ENCODE measurements around the gene SEMA5B. TPM values are rescaled to one million over a fixed set of nuclear protein-coding genes. Genes with fewer than 3 reads are reported as not detected.

The SEMA5B gene
- polyA plus RNA-seq, 2 donors = 0.19 to 0.28 TPM

DNA sequence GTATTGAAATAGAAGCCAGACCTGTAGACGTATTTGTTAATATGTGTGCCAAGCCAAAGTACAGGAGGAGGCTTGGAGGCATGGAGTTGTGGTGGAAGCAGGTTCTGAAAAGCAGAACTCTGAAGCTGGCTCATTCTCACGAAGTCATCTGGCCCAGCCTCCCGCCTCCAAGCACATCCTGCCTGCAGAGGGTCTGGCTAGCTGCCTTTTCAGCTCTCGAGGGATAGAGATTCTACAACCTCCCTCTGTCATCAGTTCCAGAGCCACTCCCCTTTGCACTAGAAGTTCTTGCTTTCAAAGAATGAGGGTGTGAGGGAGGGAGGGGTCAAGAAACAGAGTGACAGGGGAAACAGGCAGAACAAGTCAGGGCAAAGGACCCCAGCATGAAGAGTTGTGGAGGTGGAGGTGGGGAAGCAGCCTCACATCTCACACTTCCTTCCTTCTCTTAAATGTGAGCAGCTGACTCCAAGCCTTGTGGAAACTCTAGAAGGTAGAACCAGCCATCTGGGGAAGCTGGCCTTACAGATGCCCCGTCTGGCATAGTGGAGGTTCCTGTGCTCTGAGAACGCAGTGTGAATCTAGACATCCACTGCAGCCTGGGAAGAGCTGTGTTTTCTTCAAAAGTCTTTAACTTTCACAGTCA, 137.4 kb downstream of the SEMA5B start:
- H3K36me3 ChIP-seq (ENCODE audit: control insufficient read depth in 2 of 2, insufficient read depth in 2 of 2, low read length in 1 of 2) = no peaks in the 10 kb centered on the region
- no peak overlapping the region for H3K4me3 ChIP-seq (ENCODE audit: low read depth in 1 of 2, low read length in 2 of 2)
- H3K27ac ChIP-seq (ENCODE audit: low read depth in 2 of 2, low read length in 1 of 2) = no peak overlapping the region
- 17 to 34% methylated on average over 6 of the region's 6 CpGs for WGBS, 2 donors
- H3K27me3 ChIP-seq (ENCODE audit: control insufficient read depth in 1 of 2, insufficient read depth in 2 of 2, low read length in 2 of 2) = no peaks in the 10 kb centered on the region
- no peaks in the 10 kb centered on the region for H3K9me3 ChIP-seq (ENCODE audit: control insufficient read depth in 2 of 2, insufficient read depth in 1 of 2, low read depth in 1 of 2, low read length in 1 of 2)
- H3K4me1 ChIP-seq (ENCODE audit: control insufficient read depth in 2 of 2, insufficient read depth in 2 of 2, low read length in 1 of 2) = peaks cover 0 to 6% of the 10 kb centered on the region in 2 donors

DNA sequence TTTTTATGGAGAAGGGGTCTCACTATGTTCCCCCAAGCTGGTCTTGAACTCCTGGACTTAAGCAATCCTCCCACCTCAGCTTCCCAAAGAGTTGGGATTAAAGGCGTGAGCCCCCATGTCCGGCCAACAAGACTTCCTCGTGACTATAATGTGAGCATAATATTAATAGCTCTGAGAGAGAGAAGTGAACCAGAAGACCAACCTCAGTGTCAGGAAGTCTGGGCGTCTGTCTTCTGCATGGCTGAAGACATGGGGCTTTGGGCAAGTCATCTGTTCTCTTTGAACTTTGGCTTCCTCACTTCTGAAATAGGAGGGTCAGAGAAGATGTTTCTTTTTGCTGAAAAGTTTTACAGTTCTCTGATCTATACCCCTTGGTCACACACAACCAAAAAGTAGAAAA, 140.6 kb downstream of the SEMA5B start:
- Histone ChIP-seq H3K27ac (ENCODE audit: low read depth in 2 of 2, low read length in 1 of 2) (no peak overlapping the region), H3K4me1 (ENCODE audit: control insufficient read depth in 2 of 2, insufficient read depth in 2 of 2, low read length in 1 of 2) (peaks cover 0 to 6% of the 10 kb centered on the region in 2 donors), H3K9me3 (ENCODE audit: control insufficient read depth in 2 of 2, insufficient read depth in 1 of 2, low read depth in 1 of 2, low read length in 1 of 2) (no peaks in the 10 kb centered on the region), H3K36me3 (ENCODE audit: control insufficient read depth in 2 of 2, insufficient read depth in 2 of 2, low read length in 1 of 2) (no peaks in the 10 kb centered on the region), H3K27me3 (ENCODE audit: control insufficient read depth in 1 of 2, insufficient read depth in 2 of 2, low read length in 2 of 2) (no peaks in the 10 kb centered on the region), H3K4me3 (ENCODE audit: low read depth in 1 of 2, low read length in 2 of 2) (no peak overlapping the region)
- 89 to 90% methylated on average over 4 of the region's 4 CpGs for WGBS, 2 donors

DNA sequence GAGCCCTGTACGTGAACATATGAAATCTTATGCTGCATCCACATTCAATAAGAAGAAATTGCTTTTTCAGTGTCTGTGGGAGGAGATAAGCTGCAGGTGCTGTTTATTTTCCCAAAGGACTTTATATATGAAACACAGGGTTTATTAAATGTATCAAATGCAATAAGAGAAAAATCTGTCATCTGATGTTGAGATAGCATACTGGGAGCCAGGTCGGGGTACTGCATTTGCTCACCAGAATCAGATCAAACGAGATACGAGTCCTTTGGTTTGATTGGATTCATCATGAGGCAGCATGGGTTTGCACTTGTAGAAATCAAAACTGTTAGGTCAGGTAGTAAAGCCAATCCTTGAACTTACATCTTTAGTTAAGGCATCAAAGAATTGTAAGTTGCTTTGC, 141.3 kb downstream of the SEMA5B start:
- H3K27me3 ChIP-seq (ENCODE audit: control insufficient read depth in 1 of 2, insufficient read depth in 2 of 2, low read length in 2 of 2) = no peaks in the 10 kb centered on the region
- H3K36me3 ChIP-seq (ENCODE audit: control insufficient read depth in 2 of 2, insufficient read depth in 2 of 2, low read length in 1 of 2) = no peaks in the 10 kb centered on the region
- H3K9me3 ChIP-seq (ENCODE audit: control insufficient read depth in 2 of 2, insufficient read depth in 1 of 2, low read depth in 1 of 2, low read length in 1 of 2) = no peaks in the 10 kb centered on the region
- H3K4me1 ChIP-seq (ENCODE audit: control insufficient read depth in 2 of 2, insufficient read depth in 2 of 2, low read length in 1 of 2) = peaks cover 0 to 6% of the 10 kb centered on the region in 2 donors
- no peak overlapping the region for H3K27ac ChIP-seq (ENCODE audit: low read depth in 2 of 2, low read length in 1 of 2)
- H3K4me3 ChIP-seq (ENCODE audit: low read depth in 1 of 2, low read length in 2 of 2) = no peak overlapping the region
- WGBS, 2 donors = 91 to 97% methylated on average over 4 of the region's 4 CpGs

DNA sequence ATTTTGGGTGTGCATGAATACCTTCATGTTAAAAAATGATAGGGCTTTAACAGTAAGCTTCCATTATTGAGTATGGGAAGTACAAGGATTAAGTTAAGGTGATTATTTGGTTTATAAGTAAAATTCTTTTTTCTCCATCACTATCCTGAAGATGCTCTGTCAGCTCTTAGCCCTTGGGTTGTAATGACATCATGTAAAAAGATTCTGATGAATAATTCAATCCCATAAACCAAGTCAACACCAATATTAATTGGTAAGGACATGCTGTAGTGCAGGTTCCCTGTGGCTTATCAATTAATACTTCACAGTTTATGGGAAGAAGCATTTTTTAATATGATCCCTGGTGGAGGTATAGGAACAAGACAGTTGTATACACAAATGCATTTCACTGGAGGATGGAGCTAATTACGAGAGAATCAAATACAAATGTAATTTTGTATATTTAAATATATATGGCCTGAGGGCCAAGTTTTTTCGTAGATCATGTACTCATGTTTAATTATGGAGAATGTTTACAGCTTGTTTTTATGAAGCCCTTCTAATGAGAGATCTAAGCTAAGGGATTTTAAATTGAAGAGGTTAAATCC, 145.1 kb downstream of the SEMA5B start:
- no peaks in the 10 kb centered on the region for H3K9me3 ChIP-seq (ENCODE audit: control insufficient read depth in 2 of 2, insufficient read depth in 1 of 2, low read depth in 1 of 2, low read length in 1 of 2)
- no peaks in the 10 kb centered on the region for H3K4me1 ChIP-seq (ENCODE audit: control insufficient read depth in 2 of 2, insufficient read depth in 2 of 2, low read length in 1 of 2)
- H3K4me3 ChIP-seq (ENCODE audit: low read depth in 1 of 2, low read length in 2 of 2) = no peak overlapping the region
- WGBS, 2 donors = 94 to 96% methylated on average over 2 of the region's 2 CpGs
- no peak overlapping the region for H3K27ac ChIP-seq (ENCODE audit: low read depth in 2 of 2, low read length in 1 of 2)
- H3K36me3 ChIP-seq (ENCODE audit: control insufficient read depth in 2 of 2, insufficient read depth in 2 of 2, low read length in 1 of 2) = no peaks in the 10 kb centered on the region
- no peaks in the 10 kb centered on the region for H3K27me3 ChIP-seq (ENCODE audit: control insufficient read depth in 1 of 2, insufficient read depth in 2 of 2, low read length in 2 of 2)

DNA sequence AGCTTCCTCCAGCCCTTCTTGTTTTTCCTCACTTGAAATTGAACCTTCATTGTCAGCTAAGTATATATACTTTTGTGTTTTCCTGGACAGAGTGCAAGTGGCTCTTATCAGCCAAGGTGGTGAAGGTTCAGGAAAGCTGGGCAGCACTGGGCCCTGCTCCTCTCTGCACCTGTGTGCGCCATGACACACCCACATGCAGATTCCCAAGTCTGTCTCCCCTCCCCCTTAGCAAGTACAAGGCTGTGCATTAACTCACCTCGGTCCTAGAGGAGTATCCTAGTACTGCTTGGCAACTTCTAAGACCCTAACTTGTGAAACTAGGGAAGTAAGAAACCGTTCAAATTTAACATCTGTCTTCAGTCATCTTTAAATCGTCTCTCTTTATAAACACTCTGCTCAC, 146.9 kb downstream of the SEMA5B start:
- Histone ChIP-seq H3K27ac (ENCODE audit: low read depth in 2 of 2, low read length in 1 of 2) (no peak overlapping the region), H3K4me1 (ENCODE audit: control insufficient read depth in 2 of 2, insufficient read depth in 2 of 2, low read length in 1 of 2) (no peaks in the 10 kb centered on the region), H3K4me3 (ENCODE audit: low read depth in 1 of 2, low read length in 2 of 2) (no peak overlapping the region), H3K27me3 (ENCODE audit: control insufficient read depth in 1 of 2, insufficient read depth in 2 of 2, low read length in 2 of 2) (no peaks in the 10 kb centered on the region), H3K9me3 (ENCODE audit: control insufficient read depth in 2 of 2, insufficient read depth in 1 of 2, low read depth in 1 of 2, low read length in 1 of 2) (no peaks in the 10 kb centered on the region), H3K36me3 (ENCODE audit: control insufficient read depth in 2 of 2, insufficient read depth in 2 of 2, low read length in 1 of 2) (no peaks in the 10 kb centered on the region)
- WGBS, 2 donors = 61 to 66% methylated on average over 4 of the region's 4 CpGs

DNA sequence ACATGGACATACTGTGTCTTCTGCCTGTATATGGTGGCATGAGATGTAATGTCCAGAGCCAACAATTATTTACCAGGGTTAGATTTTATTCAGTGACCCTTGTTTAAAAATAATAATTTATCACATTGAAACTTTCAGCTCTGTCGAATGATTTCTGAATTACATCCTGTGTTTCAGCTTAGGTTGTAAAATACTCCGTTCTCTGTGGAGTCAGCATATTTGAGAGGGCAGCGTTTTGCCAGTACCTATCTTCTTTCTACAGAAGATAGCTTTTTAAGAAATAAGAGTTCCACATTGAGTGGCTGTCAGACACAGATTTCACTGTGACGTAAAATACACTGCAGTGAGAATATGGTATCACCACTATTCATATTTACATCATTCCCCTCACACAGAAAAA, 147.4 kb downstream of the SEMA5B start:
- no peaks in the 10 kb centered on the region for H3K36me3 ChIP-seq (ENCODE audit: control insufficient read depth in 2 of 2, insufficient read depth in 2 of 2, low read length in 1 of 2)
- no peaks in the 10 kb centered on the region for H3K27me3 ChIP-seq (ENCODE audit: control insufficient read depth in 1 of 2, insufficient read depth in 2 of 2, low read length in 2 of 2)
- H3K4me1 ChIP-seq (ENCODE audit: control insufficient read depth in 2 of 2, insufficient read depth in 2 of 2, low read length in 1 of 2) = no peaks in the 10 kb centered on the region
- H3K4me3 ChIP-seq (ENCODE audit: low read depth in 1 of 2, low read length in 2 of 2) = no peak overlapping the region
- no peaks in the 10 kb centered on the region for H3K9me3 ChIP-seq (ENCODE audit: control insufficient read depth in 2 of 2, insufficient read depth in 1 of 2, low read depth in 1 of 2, low read length in 1 of 2)
- 84 to 94% methylated on average over 4 of the region's 4 CpGs for WGBS, 2 donors
- no peak overlapping the region for H3K27ac ChIP-seq (ENCODE audit: low read depth in 2 of 2, low read length in 1 of 2)

DNA sequence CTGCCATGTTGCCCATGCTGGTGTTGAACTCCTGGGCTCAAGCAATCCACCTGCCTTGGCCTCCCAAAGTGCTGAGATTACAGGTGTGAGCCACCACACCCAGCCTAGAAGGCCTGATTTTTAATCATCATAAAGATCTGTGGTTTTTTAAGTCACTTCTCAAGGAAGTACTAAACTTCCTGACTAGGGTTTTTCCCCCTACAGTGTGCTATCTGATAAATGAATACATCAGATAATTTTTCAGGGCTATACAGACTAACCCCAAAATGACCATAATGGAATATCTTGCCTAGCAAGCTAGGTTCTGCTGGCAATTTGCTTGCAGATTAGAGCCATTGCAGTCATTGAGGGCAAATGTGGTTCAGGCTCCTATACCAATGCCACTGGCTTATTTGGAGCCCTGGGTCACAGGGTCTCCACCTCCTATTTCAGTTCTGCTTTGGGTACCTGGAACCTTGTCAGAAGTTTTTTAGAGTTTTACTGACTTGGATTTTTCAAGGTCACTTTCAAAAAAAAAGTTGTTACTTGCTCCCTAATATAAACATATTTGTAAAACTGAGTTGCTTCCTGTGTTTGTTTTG, 151.9 kb downstream of the SEMA5B start:
- Histone ChIP-seq H3K27ac (ENCODE audit: low read depth in 2 of 2, low read length in 1 of 2) (no peak overlapping the region), H3K36me3 (ENCODE audit: control insufficient read depth in 2 of 2, insufficient read depth in 2 of 2, low read length in 1 of 2) (no peaks in the 10 kb centered on the region)

DNA sequence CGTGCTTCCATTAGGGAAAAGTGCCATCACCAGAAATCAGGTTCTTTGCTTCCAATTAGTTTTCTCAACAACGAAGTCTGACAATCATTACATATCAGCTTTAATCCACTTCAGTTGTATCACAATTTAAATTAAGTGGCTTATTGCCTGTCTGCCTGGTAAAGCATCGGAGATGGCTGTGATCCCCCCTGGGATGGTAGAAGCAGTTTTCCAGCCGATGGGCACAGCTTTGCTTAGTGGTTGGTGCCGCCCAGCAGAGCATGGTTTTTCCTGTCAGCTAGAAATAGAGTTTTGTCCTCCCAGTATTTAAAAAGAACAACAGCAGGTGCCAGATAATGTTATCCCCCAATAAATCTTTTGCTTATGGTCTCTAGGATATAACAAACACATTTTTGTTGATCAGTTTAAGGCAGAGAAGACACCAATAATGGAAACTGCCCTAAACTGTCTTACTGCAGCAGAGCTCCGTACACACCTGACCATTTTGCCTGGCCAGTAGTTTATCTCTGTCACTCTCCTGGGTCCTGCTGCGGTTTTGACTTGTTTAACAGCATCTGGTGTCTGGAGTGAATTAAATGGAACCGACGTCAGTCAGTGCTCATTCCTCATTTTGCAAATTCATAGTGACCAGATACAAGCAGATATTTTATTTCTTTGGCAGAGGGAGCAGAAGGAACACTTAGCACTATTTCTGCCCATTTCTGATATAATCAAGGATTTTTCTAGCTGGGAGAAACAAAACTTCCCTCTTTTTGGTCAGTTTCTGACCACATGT, 153.6 kb downstream of the SEMA5B start:
- Histone ChIP-seq H3K4me3 (ENCODE audit: low read depth in 1 of 2, low read length in 2 of 2) (no peak overlapping the region), H3K36me3 (ENCODE audit: control insufficient read depth in 2 of 2, insufficient read depth in 2 of 2, low read length in 1 of 2) (no peaks in the 10 kb centered on the region), H3K4me1 (ENCODE audit: control insufficient read depth in 2 of 2, insufficient read depth in 2 of 2, low read length in 1 of 2) (no peaks in the 10 kb centered on the region), H3K27me3 (ENCODE audit: control insufficient read depth in 1 of 2, insufficient read depth in 2 of 2, low read length in 2 of 2) (no peaks in the 10 kb centered on the region), H3K9me3 (ENCODE audit: control insufficient read depth in 2 of 2, insufficient read depth in 1 of 2, low read depth in 1 of 2, low read length in 1 of 2) (no peaks in the 10 kb centered on the region), H3K27ac (ENCODE audit: low read depth in 2 of 2, low read length in 1 of 2) (no peak overlapping the region)
- WGBS, 2 donors = 94 to 96% methylated on average over 9 of the region's 9 CpGs

More for the DNA sequence above, 151.9 kb downstream of the SEMA5B start:
- no peaks in the 10 kb centered on the region for H3K9me3 ChIP-seq (ENCODE audit: control insufficient read depth in 2 of 2, insufficient read depth in 1 of 2, low read depth in 1 of 2, low read length in 1 of 2)
- no peak overlapping the region for H3K4me3 ChIP-seq (ENCODE audit: low read depth in 1 of 2, low read length in 2 of 2)
- no peaks in the 10 kb centered on the region for H3K27me3 ChIP-seq (ENCODE audit: control insufficient read depth in 1 of 2, insufficient read depth in 2 of 2, low read length in 2 of 2)
- no peaks in the 10 kb centered on the region for H3K4me1 ChIP-seq (ENCODE audit: control insufficient read depth in 2 of 2, insufficient read depth in 2 of 2, low read length in 1 of 2)

DNA sequence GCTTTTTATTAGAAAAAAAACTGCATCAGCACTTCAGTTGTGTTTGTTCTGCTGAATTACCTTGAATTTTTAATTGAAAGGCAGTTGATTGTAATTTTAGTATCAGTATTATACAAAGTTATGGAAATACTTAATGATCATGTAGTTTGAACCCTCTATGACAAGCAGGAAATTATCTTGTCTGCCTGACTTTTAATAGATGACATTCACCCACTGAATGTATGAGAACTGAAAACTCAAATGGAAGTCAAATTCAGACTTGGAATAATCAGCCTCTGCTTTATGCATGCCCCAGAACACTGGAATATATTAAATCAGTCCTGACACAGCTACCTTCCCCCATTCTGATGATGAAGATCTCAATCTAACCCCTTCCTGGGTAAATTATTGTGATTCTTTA, 159.2 kb downstream of the SEMA5B start:
- H3K4me3 ChIP-seq (ENCODE audit: low read depth in 1 of 2, low read length in 2 of 2) = no peak overlapping the region
- no peaks in the 10 kb centered on the region for H3K9me3 ChIP-seq (ENCODE audit: control insufficient read depth in 2 of 2, insufficient read depth in 1 of 2, low read depth in 1 of 2, low read length in 1 of 2)
- no peak overlapping the region for H3K27ac ChIP-seq (ENCODE audit: low read depth in 2 of 2, low read length in 1 of 2)
- H3K36me3 ChIP-seq (ENCODE audit: control insufficient read depth in 2 of 2, insufficient read depth in 2 of 2, low read length in 1 of 2) = peaks cover 0 to 4% of the 10 kb centered on the region in 2 donors
- H3K4me1 ChIP-seq (ENCODE audit: control insufficient read depth in 2 of 2, insufficient read depth in 2 of 2, low read length in 1 of 2) = no peaks in the 10 kb centered on the region
- H3K27me3 ChIP-seq (ENCODE audit: control insufficient read depth in 1 of 2, insufficient read depth in 2 of 2, low read length in 2 of 2) = no peaks in the 10 kb centered on the region
